H9 (cell line): Measurements from ENCODE around the gene SIPA1L2. TPM values are rescaled to one million over a fixed set of nuclear protein-coding genes. Genes with fewer than 3 reads are reported as not detected.

Experiments
- DNase-seq: peaks from one replicate; pipeline ENCODE4 v3.0.0-alpha.2; 2017
- H2AFZ ChIP-seq: one replicate; pipeline ENCODE4 v1.6.1; 2013; ENCODE audit warnings: mild to moderate bottlenecking, low read length, control low read depth, moderate library complexity
- H2AK5ac ChIP-seq: 2 replicates; pipeline ENCODE4 v1.6.1; 2013; ENCODE audit warnings: low read length, control low read depth, mixed read lengths; ENCODE audit not compliant: insufficient read length
- H2BK120ac ChIP-seq: one replicate; pipeline ENCODE4 v1.6.1; 2013; ENCODE audit warnings: low read depth, mild to moderate bottlenecking, low read length, control low read depth, inconsistent platforms; ENCODE audit not compliant: poor library complexity, severe bottlenecking
- H2BK12ac ChIP-seq: 2 replicates; pipeline ENCODE4 v1.6.1; 2013; ENCODE audit warnings: low read length, control low read depth, mixed read lengths, low read depth; ENCODE audit not compliant: insufficient read length
- H2BK15ac ChIP-seq: 2 replicates; pipeline ENCODE4 v1.6.1; 2013; ENCODE audit warnings: low read depth, low read length, control low read depth
- H2BK20ac ChIP-seq: one replicate; pipeline ENCODE4 v1.6.1; 2013; ENCODE audit warnings: low read depth, mild to moderate bottlenecking, low read length, control low read depth, inconsistent platforms; ENCODE audit not compliant: poor library complexity, severe bottlenecking
- H2BK5ac ChIP-seq: 2 replicates; pipeline ENCODE4 v1.6.1; 2013; ENCODE audit warnings: low read length, control low read depth, mixed read lengths; ENCODE audit not compliant: insufficient read length
- H3K14ac ChIP-seq: 2 replicates; pipeline ENCODE4 v1.6.1; 2013; ENCODE audit warnings: low read length, control low read depth; ENCODE audit not compliant: insufficient read depth
- H3K18ac ChIP-seq: 2 replicates; pipeline ENCODE4 v1.6.1; 2013; ENCODE audit warnings: low read depth, mild to moderate bottlenecking, mixed read lengths, low read length, control low read depth; ENCODE audit not compliant: insufficient read length
- H3K23ac ChIP-seq: 2 replicates; pipeline ENCODE4 v1.6.1; 2013; ENCODE audit warnings: low read length, control low read depth, mixed read lengths, low read depth; ENCODE audit not compliant: insufficient read length
- H3K23me2 ChIP-seq: 2 replicates; pipeline ENCODE4 v1.6.1; 2013; ENCODE audit warnings: low read depth, mild to moderate bottlenecking, mixed read lengths, low read length, control low read depth; ENCODE audit not compliant: insufficient read length, poor library complexity, severe bottlenecking
- H3K27ac ChIP-seq: 2 replicates; pipeline ENCODE4 v1.5.1; 2013; ENCODE audit warnings: low read length, control low read depth, mixed read lengths, low read depth; ENCODE audit not compliant: insufficient read length
- H3K27me3 ChIP-seq: 2 replicates; pipeline ENCODE4 v1.6.1; 2013; ENCODE audit warnings: low read length, control low read depth, inconsistent platforms; ENCODE audit not compliant: insufficient read depth
- H3K4ac ChIP-seq: 2 replicates; pipeline ENCODE4 v1.6.1; 2013; ENCODE audit warnings: low read depth, mild to moderate bottlenecking, control low read depth, inconsistent platforms, low read length, moderate library complexity
- H3K4me1 ChIP-seq: 2 replicates; pipeline ENCODE4 v1.6.1; 2013; ENCODE audit warnings: low read length, control low read depth, inconsistent platforms; ENCODE audit not compliant: insufficient read depth
- H3K4me2 ChIP-seq: 2 replicates; pipeline ENCODE4 v1.6.1; 2013; ENCODE audit warnings: low read length, control low read depth, mixed read lengths; ENCODE audit not compliant: insufficient read length, insufficient read depth
- H3K56ac ChIP-seq: 2 replicates; pipeline ENCODE4 v1.6.1; 2013; ENCODE audit warnings: low read depth, mild to moderate bottlenecking, mixed read lengths, low read length, control low read depth; ENCODE audit not compliant: insufficient read length
- H3K79me1 ChIP-seq: 2 replicates; pipeline ENCODE4 v1.6.1; 2013; ENCODE audit warnings: low read depth, mild to moderate bottlenecking, moderate library complexity, low read length, control low read depth, inconsistent platforms; ENCODE audit not compliant: insufficient read depth, poor library complexity, severe bottlenecking
- H3K79me2 ChIP-seq: 2 replicates; pipeline ENCODE4 v1.6.1; 2013; ENCODE audit warnings: low read length, control low read depth, inconsistent platforms; ENCODE audit not compliant: insufficient read depth
- H3K9ac ChIP-seq: 2 replicates; pipeline ENCODE4 v1.6.1; 2013; ENCODE audit warnings: low read length, control low read depth, mixed read lengths; ENCODE audit not compliant: insufficient read length; ENCODE audit errors: extremely low read depth
- H3K9me3 ChIP-seq: one replicate; pipeline ENCODE4 v1.6.1; 2013; ENCODE audit warnings: low read depth, low read length, inconsistent platforms; ENCODE audit not compliant: control insufficient read depth
- H3T11ph ChIP-seq: one replicate; pipeline ENCODE4 v1.6.1; 2013; ENCODE audit warnings: mild to moderate bottlenecking, low read length, control low read depth, inconsistent platforms
- H4K20me1 ChIP-seq: one replicate; pipeline ENCODE4 v1.6.1; 2013; ENCODE audit not compliant: control insufficient read depth, insufficient read length, insufficient read depth
- H4K5ac ChIP-seq: 2 replicates; pipeline ENCODE4 v1.6.1; 2013; ENCODE audit warnings: low read depth, mild to moderate bottlenecking, mixed read lengths, low read length, control low read depth; ENCODE audit not compliant: insufficient read length
- H4K8ac ChIP-seq: replicated peaks from 2 replicates; pipeline ENCODE4 v1.6.1; 2013; ENCODE audit warnings: low read length, control low read depth, mixed read lengths, low read depth; ENCODE audit not compliant: insufficient read length
- H4K91ac ChIP-seq: 2 replicates; pipeline ENCODE4 v1.6.1; 2013; ENCODE audit warnings: low read depth, mild to moderate bottlenecking, moderate library complexity, mixed read lengths, low read length, control low read depth; ENCODE audit not compliant: insufficient read length
- H3K27ac Mint-ChIP-seq, 3 experiments: 2 replicates in 2 of 3; 3 replicates in 1 of 3; pipeline ENCODE4 v1.8.0; 2020 to 2021; ENCODE audit warnings: mixed read lengths in 3 of 3, mild to moderate bottlenecking in 1 of 3, moderate library complexity in 1 of 3
- H3K27me3 Mint-ChIP-seq: 2 replicates; pipeline ENCODE4 v1.8.0; 2021; ENCODE audit warnings: low read depth, mild to moderate bottlenecking, moderate library complexity, mixed read lengths
- H3K36me3 Mint-ChIP-seq, 3 experiments: 2 replicates in 2 of 3; 3 replicates in 1 of 3; pipeline ENCODE4 v1.8.0; 2020 to 2021; ENCODE audit warnings: low read depth in 3 of 3, mixed read lengths in 3 of 3; ENCODE audit not compliant: insufficient read depth in 1 of 3
- H3K4me1 Mint-ChIP-seq, 2 experiments: 2 replicates each; pipeline ENCODE4 v1.8.0; 2020; ENCODE audit warnings: mixed read lengths in 2 of 2
- H3K4me3 Mint-ChIP-seq, 2 experiments: 2 replicates in 1 of 2; 3 replicates in 1 of 2; pipeline ENCODE4 v1.8.0; 2020 to 2021; ENCODE audit warnings: mild to moderate bottlenecking in 2 of 2, mixed read lengths in 2 of 2, moderate library complexity in 1 of 2
- H3K9me3 Mint-ChIP-seq, 2 experiments: 2 replicates in 1 of 2; 3 replicates in 1 of 2; pipeline ENCODE4 v1.8.0; 2020; ENCODE audit warnings: mild to moderate bottlenecking in 2 of 2, mixed read lengths in 2 of 2, moderate library complexity in 1 of 2
- CTCF ChIP-seq: fragments of 200-600 bp; sonication (generic); conservative IDR thresholded peaks from 3 replicates; pipeline ENCODE4 v1.8.0; 2021; ENCODE audit warnings: antibody characterized with exemption, mild to moderate bottlenecking
- WGBS: extraction: QIAGEN DNeasy Blood & Tissue Kit; methylation state at CpG from one replicate; pipeline ENCODE4 v1.1.7; 2013; ENCODE audit warnings: missing lambda C conversion rate, low lambda C conversion rate, mixed read lengths; ENCODE audit not compliant: insufficient read length; ENCODE audit errors: extremely low coverage; 5-methylcytosine and 5-hydroxymethylcytosine counted together
- total RNA-seq: library from RNA; stranded (reverse); gene quantifications from 2 replicates; pipeline ENCODE4 v1.2.1, GENCODE V29; 2021

The SIPA1L2 gene
- total RNA-seq, 1 experiment from 2014 or later: 5.2 TPM

GRCh38 chr1:232589111-232589811 lies 40.7 kb downstream of the SIPA1L2 start:
- Mint-ChIP-seq H3K9me3 (no peaks in the 10 kb centered on the region), H3K4me3 (no peak overlapping the region), H3K27me3 (no peaks in the 10 kb centered on the region), H3K4me1 (peaks cover 18 to 27% of the 10 kb centered on the region in 2 experiments), H3K27ac (no peak overlapping the region), H3K36me3 (peaks cover 0 to 1% (median 0%) of the 10 kb centered on the region in 3 experiments; a peak in 1 of 7 replicates)
- Histone ChIP-seq H3K9ac (no peak overlapping the region), H3K56ac (no peak overlapping the region), H3K79me1 (no peaks in the 10 kb centered on the region), H2BK12ac (no peak overlapping the region), H2BK5ac (no peak overlapping the region), H2BK15ac (no peak overlapping the region), H2AFZ (no peak overlapping the region), H4K5ac (no peak overlapping the region), H3K27ac (no peak overlapping the region), H3K23me2 (no peaks in the 10 kb centered on the region), H3K4me1 (peaks cover 3% of the 10 kb centered on the region; the same call in 1 of the 2 replicates), H4K91ac (no peak overlapping the region), H3K27me3 (no peaks in the 10 kb centered on the region), H3K14ac (no peak overlapping the region), H3K18ac (no peak overlapping the region), H3K23ac (no peak overlapping the region), H3T11ph (no peak overlapping the region), H3K4me2 (no peak overlapping the region), H3K4ac (no peak overlapping the region), H2BK20ac (no peak overlapping the region), H2BK120ac (no peak overlapping the region), H4K8ac (no peak overlapping the region), H2AK5ac (no peak overlapping the region), H4K20me1 (no peaks in the 10 kb centered on the region), H3K9me3 (no peaks in the 10 kb centered on the region), H3K79me2 (no peaks in the 10 kb centered on the region)
- TF ChIP-seq CTCF: no peak
- no peak for DNase-seq
- no CpG with 5 or more reads among the region's 6 CpGs for WGBS
